H9 (cell line): ENCODE measurements around the gene FUS. TPM values are rescaled to one million over a fixed set of nuclear protein-coding genes. Genes with fewer than 3 reads are reported as not detected.
A peak's percentile ranks its signal among the peaks of the same experiment; 100 is the strongest.
"Not testable (repeated sequence)": the region's sequence is repeated elsewhere in the genome, so short reads cannot be mapped to it uniquely, and the experiment has no call there.

Experiments
- DNase-seq: peaks from one replicate; pipeline ENCODE4 v3.0.0-alpha.2; 2017
- H2AFZ ChIP-seq: one replicate; pipeline ENCODE4 v1.6.1; 2013; ENCODE audit warnings: mild to moderate bottlenecking, low read length, control low read depth, moderate library complexity
- H2AK5ac ChIP-seq: 2 replicates; pipeline ENCODE4 v1.6.1; 2013; ENCODE audit warnings: low read length, control low read depth, mixed read lengths; ENCODE audit not compliant: insufficient read length
- H2BK120ac ChIP-seq: one replicate; pipeline ENCODE4 v1.6.1; 2013; ENCODE audit warnings: low read depth, mild to moderate bottlenecking, low read length, control low read depth, inconsistent platforms; ENCODE audit not compliant: poor library complexity, severe bottlenecking
- H2BK12ac ChIP-seq: 2 replicates; pipeline ENCODE4 v1.6.1; 2013; ENCODE audit warnings: low read length, control low read depth, mixed read lengths, low read depth; ENCODE audit not compliant: insufficient read length
- H2BK15ac ChIP-seq: 2 replicates; pipeline ENCODE4 v1.6.1; 2013; ENCODE audit warnings: low read depth, low read length, control low read depth
- H2BK20ac ChIP-seq: one replicate; pipeline ENCODE4 v1.6.1; 2013; ENCODE audit warnings: low read depth, mild to moderate bottlenecking, low read length, control low read depth, inconsistent platforms; ENCODE audit not compliant: poor library complexity, severe bottlenecking
- H2BK5ac ChIP-seq: 2 replicates; pipeline ENCODE4 v1.6.1; 2013; ENCODE audit warnings: low read length, control low read depth, mixed read lengths; ENCODE audit not compliant: insufficient read length
- H3K14ac ChIP-seq: 2 replicates; pipeline ENCODE4 v1.6.1; 2013; ENCODE audit warnings: low read length, control low read depth; ENCODE audit not compliant: insufficient read depth
- H3K18ac ChIP-seq: 2 replicates; pipeline ENCODE4 v1.6.1; 2013; ENCODE audit warnings: low read depth, mild to moderate bottlenecking, mixed read lengths, low read length, control low read depth; ENCODE audit not compliant: insufficient read length
- H3K23ac ChIP-seq: 2 replicates; pipeline ENCODE4 v1.6.1; 2013; ENCODE audit warnings: low read length, control low read depth, mixed read lengths, low read depth; ENCODE audit not compliant: insufficient read length
- H3K23me2 ChIP-seq: 2 replicates; pipeline ENCODE4 v1.6.1; 2013; ENCODE audit warnings: low read depth, mild to moderate bottlenecking, mixed read lengths, low read length, control low read depth; ENCODE audit not compliant: insufficient read length, poor library complexity, severe bottlenecking
- H3K27ac ChIP-seq: 2 replicates; pipeline ENCODE4 v1.5.1; 2013; ENCODE audit warnings: low read length, control low read depth, mixed read lengths, low read depth; ENCODE audit not compliant: insufficient read length
- H3K27me3 ChIP-seq: 2 replicates; pipeline ENCODE4 v1.6.1; 2013; ENCODE audit warnings: low read length, control low read depth, inconsistent platforms; ENCODE audit not compliant: insufficient read depth
- H3K4ac ChIP-seq: 2 replicates; pipeline ENCODE4 v1.6.1; 2013; ENCODE audit warnings: low read depth, mild to moderate bottlenecking, control low read depth, inconsistent platforms, low read length, moderate library complexity
- H3K4me1 ChIP-seq: 2 replicates; pipeline ENCODE4 v1.6.1; 2013; ENCODE audit warnings: low read length, control low read depth, inconsistent platforms; ENCODE audit not compliant: insufficient read depth
- H3K4me2 ChIP-seq: 2 replicates; pipeline ENCODE4 v1.6.1; 2013; ENCODE audit warnings: low read length, control low read depth, mixed read lengths; ENCODE audit not compliant: insufficient read length, insufficient read depth
- H3K56ac ChIP-seq: 2 replicates; pipeline ENCODE4 v1.6.1; 2013; ENCODE audit warnings: low read depth, mild to moderate bottlenecking, mixed read lengths, low read length, control low read depth; ENCODE audit not compliant: insufficient read length
- H3K79me1 ChIP-seq: 2 replicates; pipeline ENCODE4 v1.6.1; 2013; ENCODE audit warnings: low read depth, mild to moderate bottlenecking, moderate library complexity, low read length, control low read depth, inconsistent platforms; ENCODE audit not compliant: insufficient read depth, poor library complexity, severe bottlenecking
- H3K79me2 ChIP-seq: 2 replicates; pipeline ENCODE4 v1.6.1; 2013; ENCODE audit warnings: low read length, control low read depth, inconsistent platforms; ENCODE audit not compliant: insufficient read depth
- H3K9ac ChIP-seq: 2 replicates; pipeline ENCODE4 v1.6.1; 2013; ENCODE audit warnings: low read length, control low read depth, mixed read lengths; ENCODE audit not compliant: insufficient read length; ENCODE audit errors: extremely low read depth
- H3K9me3 ChIP-seq: one replicate; pipeline ENCODE4 v1.6.1; 2013; ENCODE audit warnings: low read depth, low read length, inconsistent platforms; ENCODE audit not compliant: control insufficient read depth
- H3T11ph ChIP-seq: one replicate; pipeline ENCODE4 v1.6.1; 2013; ENCODE audit warnings: mild to moderate bottlenecking, low read length, control low read depth, inconsistent platforms
- H4K20me1 ChIP-seq: one replicate; pipeline ENCODE4 v1.6.1; 2013; ENCODE audit not compliant: control insufficient read depth, insufficient read length, insufficient read depth
- H4K5ac ChIP-seq: 2 replicates; pipeline ENCODE4 v1.6.1; 2013; ENCODE audit warnings: low read depth, mild to moderate bottlenecking, mixed read lengths, low read length, control low read depth; ENCODE audit not compliant: insufficient read length
- H4K8ac ChIP-seq: replicated peaks from 2 replicates; pipeline ENCODE4 v1.6.1; 2013; ENCODE audit warnings: low read length, control low read depth, mixed read lengths, low read depth; ENCODE audit not compliant: insufficient read length
- H4K91ac ChIP-seq: 2 replicates; pipeline ENCODE4 v1.6.1; 2013; ENCODE audit warnings: low read depth, mild to moderate bottlenecking, moderate library complexity, mixed read lengths, low read length, control low read depth; ENCODE audit not compliant: insufficient read length
- H3K27ac Mint-ChIP-seq, 3 experiments: 2 replicates in 2 of 3; 3 replicates in 1 of 3; pipeline ENCODE4 v1.8.0; 2020 to 2021; ENCODE audit warnings: mixed read lengths in 3 of 3, mild to moderate bottlenecking in 1 of 3, moderate library complexity in 1 of 3
- H3K27me3 Mint-ChIP-seq: 2 replicates; pipeline ENCODE4 v1.8.0; 2021; ENCODE audit warnings: low read depth, mild to moderate bottlenecking, moderate library complexity, mixed read lengths
- H3K36me3 Mint-ChIP-seq, 3 experiments: 2 replicates in 2 of 3; 3 replicates in 1 of 3; pipeline ENCODE4 v1.8.0; 2020 to 2021; ENCODE audit warnings: low read depth in 3 of 3, mixed read lengths in 3 of 3; ENCODE audit not compliant: insufficient read depth in 1 of 3
- H3K4me1 Mint-ChIP-seq, 2 experiments: 2 replicates each; pipeline ENCODE4 v1.8.0; 2020; ENCODE audit warnings: mixed read lengths in 2 of 2
- H3K4me3 Mint-ChIP-seq, 2 experiments: 2 replicates in 1 of 2; 3 replicates in 1 of 2; pipeline ENCODE4 v1.8.0; 2020 to 2021; ENCODE audit warnings: mild to moderate bottlenecking in 2 of 2, mixed read lengths in 2 of 2, moderate library complexity in 1 of 2
- H3K9me3 Mint-ChIP-seq, 2 experiments: 2 replicates in 1 of 2; 3 replicates in 1 of 2; pipeline ENCODE4 v1.8.0; 2020; ENCODE audit warnings: mild to moderate bottlenecking in 2 of 2, mixed read lengths in 2 of 2, moderate library complexity in 1 of 2
- CTCF ChIP-seq: fragments of 200-600 bp; sonication (generic); conservative IDR thresholded peaks from 3 replicates; pipeline ENCODE4 v1.8.0; 2021; ENCODE audit warnings: antibody characterized with exemption, mild to moderate bottlenecking
- WGBS: extraction: QIAGEN DNeasy Blood & Tissue Kit; methylation state at CpG from one replicate; pipeline ENCODE4 v1.1.7; 2013; ENCODE audit warnings: missing lambda C conversion rate, low lambda C conversion rate, mixed read lengths; ENCODE audit not compliant: insufficient read length; ENCODE audit errors: extremely low coverage; 5-methylcytosine and 5-hydroxymethylcytosine counted together
- total RNA-seq: library from RNA; stranded (reverse); gene quantifications from 2 replicates; pipeline ENCODE4 v1.2.1, GENCODE V29; 2021

Gene FUS
- total RNA-seq, 1 experiment from 2014 or later: 1,034 TPM

GRCh38 chr16:31194898-31195297 is 15.0 kb downstream of the FUS start:
- Histone ChIP-seq H3K4me2 (no peak overlapping the region), H3K18ac (no peak overlapping the region), H3K14ac (no peak overlapping the region), H2AK5ac (no peak overlapping the region), H3K27ac (no peak overlapping the region), H4K8ac (no peak overlapping the region), H2BK15ac (no peak overlapping the region), H3K4ac (no peak overlapping the region), H3K27me3 (no peaks in the 10 kb centered on the region), H4K20me1 (no peaks in the 10 kb centered on the region), H3K9ac (no peak overlapping the region), H3K23me2 (no peaks in the 10 kb centered on the region), H2BK12ac (no peak overlapping the region), H4K5ac (no peak overlapping the region), H2BK120ac (no peak overlapping the region), H3K79me1 (no peaks in the 10 kb centered on the region), H2AFZ (no peak overlapping the region), H3K79me2 (0 out of 2 replicates have a peak, but pooled peaks cover 2% of the 10 kb centered on the region), H3K56ac (no peak overlapping the region), H3K4me1 (no peaks in the 10 kb centered on the region), H2BK5ac (no peak overlapping the region), H2BK20ac (no peak overlapping the region), H4K91ac (no peak overlapping the region), H3T11ph (no peak overlapping the region), H3K23ac (no peak overlapping the region), H3K9me3 (no peaks in the 10 kb centered on the region)
- peaks cover 0 to 5% of the 10 kb centered on the region in 2 experiments; a peak in 1 of 4 replicates for H3K4me1 Mint-ChIP-seq
- H3K9me3 Mint-ChIP-seq: no peaks in the 10 kb centered on the region
- TF ChIP-seq CTCF: no peak
- DNase-seq: no peak
- H3K27me3 Mint-ChIP-seq: no peaks in the 10 kb centered on the region; the same call in 1 of the 2 replicates
- peak overlapping the region in 1 of 3 experiments; percentile 32; a peak in 1 of 7 replicates for H3K27ac Mint-ChIP-seq
- peaks cover 54 to 89% (median 75%) of the 10 kb centered on the region in 3 experiments for H3K36me3 Mint-ChIP-seq
- H3K4me3 Mint-ChIP-seq: no peak overlapping the region; a peak in 1 of 5 replicates
- WGBS: no CpG with 5 or more reads among the region's 7 CpGs

DNA sequence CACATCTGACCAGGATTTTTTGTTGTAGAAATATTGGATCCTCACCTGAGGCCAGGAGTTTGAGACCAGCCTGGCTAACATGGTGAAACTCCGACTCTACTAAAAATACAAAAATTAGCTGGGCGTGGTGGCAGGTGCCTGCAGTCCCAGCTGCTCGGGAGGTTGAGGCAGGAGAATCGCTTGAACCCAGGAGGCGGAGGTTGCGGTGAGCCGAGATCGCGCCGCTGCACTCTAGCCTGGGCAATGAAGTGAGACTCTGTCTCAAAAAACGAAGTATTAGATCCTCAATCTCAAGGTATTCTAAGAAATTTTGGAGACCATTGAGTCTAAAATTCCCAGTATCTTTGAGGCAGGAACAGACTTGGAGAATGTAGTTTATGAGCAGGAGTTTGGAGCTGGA is 15.9 kb downstream of the FUS start:
- not testable (repeated sequence) for H3K9me3 Mint-ChIP-seq, DNase-seq, H4K91ac ChIP-seq, H3K56ac ChIP-seq, H3T11ph ChIP-seq, H3K4me1 ChIP-seq, H3K27me3 Mint-ChIP-seq, H3K4me3 Mint-ChIP-seq, H2BK20ac ChIP-seq, H3K9me3 ChIP-seq, H3K4me2 ChIP-seq, H3K23ac ChIP-seq, H3K14ac ChIP-seq, H3K4me1 Mint-ChIP-seq, H3K18ac ChIP-seq, H2BK15ac ChIP-seq, H2AK5ac ChIP-seq, H4K5ac ChIP-seq, H4K8ac ChIP-seq, H3K79me2 ChIP-seq, H3K27ac ChIP-seq, H3K23me2 ChIP-seq, H3K79me1 ChIP-seq, H2BK120ac ChIP-seq, H2BK5ac ChIP-seq, H3K9ac ChIP-seq, H3K27me3 ChIP-seq, H3K4ac ChIP-seq, H4K20me1 ChIP-seq, H2BK12ac ChIP-seq, H2AFZ ChIP-seq
- H3K27ac Mint-ChIP-seq: peak overlapping the region in 1 of 3 experiments; percentile 91; a peak in 2 of 7 replicates
- no CpG with 5 or more reads among the region's 11 CpGs for WGBS
- peaks cover 45 to 82% (median 65%) of the 10 kb centered on the region in 3 experiments for H3K36me3 Mint-ChIP-seq
